OCI-LY7 (cell line): ENCODE measurements around the gene LRPAP1. TPM values are rescaled to one million over a fixed set of nuclear protein-coding genes. Genes with fewer than 3 reads are reported as not detected.

Experiments used
- BruUV-seq: library from RNA; stranded (reverse); fragments of 400-500 nt; replicated peaks from 2 replicates; lab custom pipeline; 2021; lab: Mats Ljungman, UMichigan
- CTCF ChIA-PET: fragments of 300-600 bp; sonication (Branson Sonifier 250); formaldehyde crosslinking; loops from one replicate; lab custom pipeline; 2022; ENCODE audit warnings: antibody characterized with exemption; ENCODE audit not compliant: unreplicated experiment; lab: Charles Lee
- POLR2A ChIA-PET: fragments of 300-600 bp; sonication (Branson Sonifier 250); formaldehyde crosslinking; loops from one replicate; lab custom pipeline; 2022; ENCODE audit warnings: antibody characterized with exemption; lab: Charles Lee
- DNase-seq: peaks from one replicate; pipeline ENCODE4 v3.0.0-alpha.2; 2015; ENCODE audit warnings: low spot score
- H2AFZ ChIP-seq: fragments of 200-600 bp; sonication (generic), shearing (Covaris generic); 2 replicates; pipeline ENCODE4 v1.6.1; 2014; ENCODE audit warnings: mild to moderate bottlenecking, antibody characterized with exemption, low read length, moderate library complexity
- H3K27ac ChIP-seq: fragments of 200-600 bp; sonication (generic); 2 replicates; pipeline ENCODE4 v1.5.1; 2014; ENCODE audit warnings: mixed run types, low read depth, mild to moderate bottlenecking, moderate library complexity, low read length, inconsistent platforms; ENCODE audit not compliant: poor library complexity, severe bottlenecking
- H3K36me3 ChIP-seq: fragments of 200-600 bp; sonication (generic); 2 replicates; pipeline ENCODE4 v1.6.1; 2014; ENCODE audit warnings: mild to moderate bottlenecking, antibody characterized with exemption, low read length, moderate library complexity, mixed read lengths; ENCODE audit not compliant: insufficient read depth
- H3K4me1 ChIP-seq: fragments of 200-600 bp; sonication (generic); 2 replicates; pipeline ENCODE4 v1.5.1; 2014; ENCODE audit warnings: mild to moderate bottlenecking, low read length; ENCODE audit not compliant: insufficient read depth, poor library complexity, severe bottlenecking
- H3K4me2 ChIP-seq: fragments of 200-600 bp; sonication (generic); 2 replicates; pipeline ENCODE4 v1.6.1; 2014; ENCODE audit warnings: mild to moderate bottlenecking, low read length
- H3K4me3 ChIP-seq: fragments of 200-600 bp; sonication (generic); 2 replicates; pipeline ENCODE4 v1.5.1; 2014; ENCODE audit warnings: mild to moderate bottlenecking, low read depth, low read length; ENCODE audit not compliant: poor library complexity, severe bottlenecking
- H3K79me2 ChIP-seq: fragments of 200-600 bp; sonication (generic); 2 replicates; pipeline ENCODE4 v1.6.1; 2016; ENCODE audit warnings: low read depth, mild to moderate bottlenecking, low read length, moderate library complexity, mixed read lengths; ENCODE audit not compliant: insufficient read depth
- H3K9me2 ChIP-seq: fragments of 200-600 bp; sonication (generic); 2 replicates; pipeline ENCODE4 v1.6.1; 2016; ENCODE audit warnings: mild to moderate bottlenecking, low read length, mixed read lengths; ENCODE audit not compliant: insufficient read depth
- H3K9me3 ChIP-seq: fragments of 200-600 bp; sonication (generic); 2 replicates; pipeline ENCODE4 v1.6.1; 2014; ENCODE audit warnings: mild to moderate bottlenecking, mixed run types, low read length, mixed read lengths
- H4K20me1 ChIP-seq: fragments of 200-600 bp; sonication (generic); 2 replicates; pipeline ENCODE4 v1.6.1; 2014; ENCODE audit warnings: mild to moderate bottlenecking, antibody characterized with exemption, low read length, moderate library complexity, mixed read lengths; ENCODE audit not compliant: insufficient read depth
- CTCF ChIP-seq: fragments of 200-600 bp; sonication (generic); conservative IDR thresholded peaks from 2 replicates; pipeline ENCODE4 v1.5.1; 2014; ENCODE audit warnings: mild to moderate bottlenecking, antibody characterized with exemption, low read length, moderate library complexity, mixed read lengths
- EZH2phosphoT487 ChIP-seq: fragments of 200-600 bp; sonication (generic); IDR thresholded peaks from 2 replicates; pipeline ENCODE4 v1.6.1; 2018; ENCODE audit warnings: low read depth, borderline replicate concordance, mild to moderate bottlenecking, mixed run types, antibody characterized with exemption, low read length, moderate library complexity, mixed read lengths
- intact Hi-C: fragments of 100-400 bp; cut with micrococcal nuclease; formaldehyde crosslinking; loops from one replicate; pipeline ENCODE4 v1.10.0; 2022; ENCODE audit not compliant: unreplicated experiment
- total RNA-seq, 2 experiments: library from RNA; depleted of rRNA in 1 of 2; stranded (reverse); fragments of >200 nt in 1 of 2; shearing (Covaris generic) in 1 of 2; gene quantifications; 2 replicates each; pipeline ENCODE4 v1.2.3, GENCODE V29; 2014 to 2022

Gene LRPAP1
- total RNA-seq, 2 experiments from 2014 or later, result 46.2 to 54.7 TPM

GRCh38 chr4:3519468-3520264, 12.6 kb downstream of the LRPAP1 start:
- BruUV-seq, result no TSS peak
- Histone ChIP-seq H3K4me1 (no peaks in the 10 kb centered on the region), H3K79me2 (no peaks in the 10 kb centered on the region), H3K36me3 (peaks cover 75% of the 10 kb centered on the region), H4K20me1 (no peaks in the 10 kb centered on the region), H3K4me3 (no peak overlapping the region), H3K4me2 (no peak overlapping the region), H3K9me2 (no peaks in the 10 kb centered on the region), H3K27ac (no peak overlapping the region), H2AFZ (no peak overlapping the region), H3K9me3 (no peaks in the 10 kb centered on the region)
- CTCF ChIA-PET, result no interaction called here
- no peak for DNase-seq
- POLR2A ChIA-PET, result no interaction called here
- intact Hi-C loops, result no loop called here
- no peak for TF ChIP-seq CTCF
- TF ChIP-seq EZH2phosphoT487, result no peak

GRCh38 chr4:3518941-3519340, 13.3 kb downstream of the LRPAP1 start:
- TF ChIP-seq EZH2phosphoT487 (no peak), CTCF (no peak)
- no peak for DNase-seq
- Histone ChIP-seq H3K9me2 (no peaks in the 10 kb centered on the region), H3K79me2 (no peaks in the 10 kb centered on the region), H3K4me3 (no peak overlapping the region), H3K36me3 (peaks cover 75% of the 10 kb centered on the region), H2AFZ (no peak overlapping the region), H3K27ac (no peak overlapping the region), H3K4me1 (no peaks in the 10 kb centered on the region), H4K20me1 (no peaks in the 10 kb centered on the region), H3K9me3 (no peaks in the 10 kb centered on the region), H3K4me2 (no peak overlapping the region)
- ChIA-PET POLR2A (no interaction called here), CTCF (no interaction called here)
- intact Hi-C loops, result no loop called here
- BruUV-seq, result no TSS peak

GRCh38 chr4:3518511-3518880, 13.7 kb downstream of the LRPAP1 start:
- no TSS peak for BruUV-seq

More at GRCh38 chr4:3518511-3518880, 13.7 kb downstream of the LRPAP1 start:
- Histone ChIP-seq H3K79me2 (no peaks in the 10 kb centered on the region), H3K9me3 (no peaks in the 10 kb centered on the region), H3K4me3 (no peak overlapping the region), H3K4me1 (no peaks in the 10 kb centered on the region), H3K27ac (no peak overlapping the region), H3K36me3 (peaks cover 75% of the 10 kb centered on the region), H3K4me2 (no peak overlapping the region), H3K9me2 (no peaks in the 10 kb centered on the region), H4K20me1 (no peaks in the 10 kb centered on the region), H2AFZ (no peak overlapping the region)
- intact Hi-C loops, result no loop called here
- ChIA-PET CTCF (no interaction called here), POLR2A (no interaction called here)
- DNase-seq, result no peak
- TF ChIP-seq CTCF, result no peak
- no peak for TF ChIP-seq EZH2phosphoT487
